GM21367 (cell line): ENCODE measurements around the gene SYT1.

Experiments
- ATAC-seq: cut with Tn5 transposase; IDR thresholded peaks from one replicate; pipeline ENCODE4 v1.9.1; 2021; ENCODE audit not compliant: unreplicated experiment

SYT1 gene

DNA sequence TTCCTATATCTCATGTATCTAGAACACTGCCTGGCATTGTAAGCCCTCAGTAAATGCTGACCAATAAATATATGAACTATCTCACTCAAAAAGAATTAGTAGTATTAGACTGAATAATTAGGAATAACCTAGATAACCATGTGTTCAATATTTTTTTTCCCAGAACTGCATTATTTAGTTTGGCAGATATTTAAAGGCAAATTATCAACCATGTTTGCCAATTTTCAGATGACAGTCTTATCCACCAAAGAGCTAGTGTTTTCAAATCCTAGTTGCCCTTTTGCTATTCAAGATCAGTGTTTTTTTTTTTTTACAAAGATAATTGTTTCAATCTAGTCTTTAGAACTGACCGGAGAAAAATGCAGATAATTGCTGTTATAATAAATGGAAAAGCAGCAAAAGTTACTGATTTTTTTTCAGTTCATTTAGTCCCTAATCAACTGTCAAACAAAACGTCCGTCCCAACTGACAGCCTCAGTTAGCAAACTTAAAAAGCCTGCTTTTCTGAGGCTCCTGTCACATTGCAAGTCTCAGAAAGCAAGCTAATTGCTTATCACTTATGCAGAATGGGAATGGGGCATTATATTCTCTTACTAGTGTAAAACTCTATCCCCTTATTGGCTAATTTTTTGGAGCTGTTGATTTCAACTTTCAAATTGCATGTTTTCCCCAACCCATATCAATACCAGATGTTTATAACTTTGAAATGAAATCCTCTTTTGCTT is 623.0 kb downstream of the SYT1 start:
- ATAC-seq = no peak
